K562 (cell line): Measurements from ENCODE around the gene ALS2. TPM values are rescaled to one million over a fixed set of nuclear protein-coding genes. Genes with fewer than 3 reads are reported as not detected.
"Not testable (repeated sequence)": the region's sequence is repeated elsewhere in the genome, so short reads cannot be mapped to it uniquely, and the experiment has no call there.

Experiments
- ATAC-seq: fragments of 200-7000 bp; cut with Tn5 transposase; 3 replicates; pipeline ENCODE4 v1.9.1; 2020; ENCODE audit warnings: moderate library complexity
- BruUV-seq: library from RNA; stranded (reverse); fragments of 400-500 nt; replicated peaks from 2 replicates; lab custom pipeline; 2021; lab: Mats Ljungman, UMichigan
- CTCF ChIA-PET: fragments of 300-600 bp; formaldehyde crosslinking; extraction: SDS; loops from one replicate; lab custom pipeline; 2021; ENCODE audit warnings: low intra/inter-chr PET ratio; lab: Yijun Ruan, JAX
- POLR2A ChIA-PET: fragments of 300-600, 350-650 bp; sonication (Branson Sonifier 250); formaldehyde crosslinking; extraction: SDS; loops from one replicate; lab custom pipeline; 2021; ENCODE audit warnings: antibody characterized with exemption, inconsistent platforms; lab: Yijun Ruan, JAX
- DNase-seq, 4 experiments: peaks; one replicate each; pipeline versions ENCODE4 v3.0.0 to v3.0.0-alpha.2; 2011 to 2018; ENCODE audit warnings: low spot score in 3 of 4, mixed read lengths in 3 of 4; ENCODE audit errors: extremely low read depth in 1 of 4
- FAIRE-seq: peaks from 2 replicates; lab custom pipeline; 2011; peaks lifted over from hg19 to GRCh38; lab: Jason Lieb, UNC
- H2AFZ ChIP-seq: 2 replicates; pipeline ENCODE4 v1.6.0; 2011; ENCODE audit warnings: low read depth, low read length, control low read depth, inconsistent platforms
- H3K27ac ChIP-seq: fragments of 200-600 bp; 3 replicates; pipeline ENCODE4 v1.8.0; 2011; ENCODE audit warnings: low read depth, mild to moderate bottlenecking, control low read depth, inconsistent platforms, low read length, moderate library complexity, mixed read lengths; ENCODE audit errors: extremely low read depth
- H3K27me3 ChIP-seq, 2 experiments: fragments of 300-600 bp in 1 of 2; 2 replicates in 1 of 2; 3 replicates in 1 of 2; pipeline versions ENCODE4 v1.6.0 to v1.8.0; 2011; ENCODE audit warnings: inconsistent platforms in 2 of 2, low read length in 2 of 2, mild to moderate bottlenecking in 1 of 2, mixed read lengths in 1 of 2, moderate library complexity in 1 of 2; ENCODE audit not compliant: control insufficient read depth in 2 of 2, insufficient read depth in 2 of 2
- H3K36me3 ChIP-seq: fragments of 300-600 bp; 3 replicates; pipeline ENCODE4 v1.8.0; 2011; ENCODE audit warnings: mild to moderate bottlenecking, low read length, inconsistent platforms; ENCODE audit not compliant: control insufficient read depth, insufficient read depth
- H3K4me1 ChIP-seq, 2 experiments: fragments of 200-600 bp in 1 of 2; replicated peaks in 1 of 2; 2 replicates in 1 of 2; 3 replicates in 1 of 2; pipeline versions ENCODE4 v1.5.1 to v1.8.0; 2011; ENCODE audit warnings: inconsistent platforms in 2 of 2, low read length in 2 of 2, mild to moderate bottlenecking in 1 of 2, mixed read lengths in 1 of 2, moderate library complexity in 1 of 2; ENCODE audit not compliant: control insufficient read depth in 2 of 2, insufficient read depth in 2 of 2
- H3K4me2 ChIP-seq: 2 replicates; pipeline ENCODE4 v1.6.1; 2011; ENCODE audit warnings: low read length, control low read depth, inconsistent platforms, mixed read lengths; ENCODE audit not compliant: insufficient read depth
- H3K4me3 ChIP-seq: fragments of 200-600 bp; sonication (generic), shearing (Covaris generic); 2 replicates; pipeline ENCODE4 v1.5.1; 2016; ENCODE audit warnings: control low read depth, inconsistent platforms
- H3K79me2 ChIP-seq: fragments of 200-600 bp; 3 replicates; pipeline ENCODE4 v1.8.0; 2011; ENCODE audit warnings: low read length, inconsistent platforms; ENCODE audit not compliant: control insufficient read depth, insufficient read depth
- H3K9ac ChIP-seq, 2 experiments: 2 replicates each; pipeline versions ENCODE4 v1.6.0 to v1.6.1; 2011; ENCODE audit warnings: low read depth in 2 of 2, low read length in 2 of 2, control low read depth in 1 of 2, inconsistent platforms in 1 of 2, mild to moderate bottlenecking in 1 of 2, mixed read lengths in 1 of 2; ENCODE audit not compliant: insufficient read depth in 1 of 2
- H3K9me1 ChIP-seq: one replicate; pipeline ENCODE4 v1.6.0; 2011; ENCODE audit warnings: inconsistent platforms, mild to moderate bottlenecking, low read length, moderate library complexity; ENCODE audit not compliant: control insufficient read depth, insufficient read depth
- H3K9me3 ChIP-seq: replicated peaks from 2 replicates; pipeline ENCODE4 v1.5.1; 2011; ENCODE audit warnings: low read depth, low read length, inconsistent platforms; ENCODE audit not compliant: control insufficient read depth, insufficient read depth
- H4K20me1 ChIP-seq: replicated peaks from 2 replicates; pipeline ENCODE4 v1.6.1; 2011; ENCODE audit warnings: low read length, inconsistent platforms, mixed read lengths; ENCODE audit not compliant: control insufficient read depth, insufficient read depth
- CTCF ChIP-seq, 3 experiments: IDR thresholded peaks in 2 of 3; conservative IDR thresholded peaks in 1 of 3; 2 replicates each; pipeline ENCODE4 v1.5.1; 2011 to 2012; ENCODE audit warnings: low read length in 3 of 3, mild to moderate bottlenecking in 3 of 3, control low read depth in 2 of 3, improper control_type of control experiment in 1 of 3, inconsistent platforms in 1 of 3, low read depth in 1 of 3, mixed read lengths in 1 of 3, moderate library complexity in 1 of 3; ENCODE audit not compliant: insufficient read depth in 2 of 3
- HINFP ChIP-seq: fragments of 450-650 bp; conservative IDR thresholded peaks from 2 replicates; pipeline ENCODE4 v1.6.1; 2016; ENCODE audit warnings: missing genetic modification characterization, low read depth, mild to moderate bottlenecking, control low read depth, missing compliant biosample characterization
- NCOA6 ChIP-seq: fragments of 450-650 bp; IDR thresholded peaks from 2 replicates; pipeline ENCODE4 v1.6.1; 2017; ENCODE audit warnings: mild to moderate bottlenecking
- RAD21 ChIP-seq, 2 experiments: fragments of 250-450 bp in 1 of 2; fragments of 450-650 bp in 1 of 2; sonication (Bioruptor Pico) in 1 of 2; formaldehyde crosslinking in 1 of 2; IDR thresholded peaks in 1 of 2; conservative IDR thresholded peaks in 1 of 2; 2 replicates each; pipeline versions ENCODE4 v1.4.0 to v1.8.0; 2020 to 2022; ENCODE audit warnings: mild to moderate bottlenecking in 2 of 2, moderate library complexity in 1 of 2
- RFX5 ChIP-seq: IDR thresholded peaks from 2 replicates; pipeline ENCODE4 v1.6.1; 2011; ENCODE audit warnings: low read depth, mild to moderate bottlenecking, improper control_type of control experiment, low read length
- ZNF23 ChIP-seq: fragments of 250-450 bp; sonication (Bioruptor Pico); IDR thresholded peaks from 2 replicates; pipeline ENCODE4 v1.4.0; 2020; ENCODE audit warnings: mild to moderate bottlenecking
- ZNF431 ChIP-seq: sonication (generic); formaldehyde crosslinking; IDR thresholded peaks from 2 replicates; pipeline ENCODE4 v1.8.0; 2022; ENCODE audit warnings: mild to moderate bottlenecking, missing genetic modification reagents
- WGBS: fragments of 100-300 bp; shearing (Covaris generic); methylation state at CpG from one replicate; pipeline ENCODE4 v1.1.6; 2016; ENCODE audit warnings: low coverage, mixed read lengths; ENCODE audit not compliant: insufficient coverage; ENCODE audit errors: missing lambda C conversion rate; 5-methylcytosine and 5-hydroxymethylcytosine counted together
- in situ Hi-C: fragments of 300-500 bp; cut with MboI; formaldehyde crosslinking; loops from 4 replicates; pipeline ENCODE4 v1.15.0; 2018; ENCODE audit warnings: inconsistent platforms, mixed read lengths
- intact Hi-C: fragments of 100-400 bp; cut with micrococcal nuclease; formaldehyde crosslinking; loops from 2 replicates; pipeline ENCODE4 v1.14.2; 2022
- polyA plus RNA-seq, 8 experiments: library from polyadenylated mRNA; depleted of rRNA in 4 of 8; stranded (reverse) in 5 of 8; unstranded in 3 of 8; fragments of >200 nt; fragmentation: Nextera tagmentation in 2 of 8; fragmentation: Illumina TruSeq in 1 of 8; extraction: Ambion mirVana in 2 of 8; extraction: Trizol in 1 of 8; gene quantifications; 2 replicates each; pipeline versions ENCODE4 v1.2.1 to v1.2.3, GENCODE V29; 2011 to 2014; ENCODE audit warnings: inconsistent platforms in 1 of 8, missing spikeins in 1 of 8
- total RNA-seq, 7 experiments: library from RNA; depleted of rRNA in 6 of 7; stranded (reverse); fragments of >200 nt in 6 of 7; fragmentation: Illumina TruSeq in 2 of 7; extraction: Trizol in 2 of 7; gene quantifications; 2 replicates each; pipeline versions ENCODE4 v1.2.1 to v1.2.3, GENCODE V29; 2011 to 2021; ENCODE audit warnings: low replicate concordance in 1 of 7

ALS2 gene
- total and polyA plus RNA-seq, 9 of the 15 experiments (the other 6 are each of a cell fraction or from before 2014, with no cell fraction given): 5.2 to 17.7 (median 11.6) TPM

- TF ChIP-seq HINFP (tag): no peak
- no peak for TF ChIP-seq RFX5
- no peak for TF ChIP-seq ZNF431 (CRISPR knock-in tag)
- no peak for TF ChIP-seq NCOA6
- TF ChIP-seq ZNF23 (CRISPR knock-in tag): no peak
Observed at GRCh38 chr2:201806442-201807170, 25.9 kb upstream of the ALS2 start, which contains the start of gene CDK15 (continued).

- DNase-seq, H4K20me1 ChIP-seq, H3K27ac ChIP-seq, POLR2A ChIA-PET, H3K27me3 ChIP-seq, H3K9ac ChIP-seq, H3K9me3 ChIP-seq, H2AFZ ChIP-seq, H3K4me3 ChIP-seq, in situ Hi-C loops, H3K36me3 ChIP-seq, CTCF ChIA-PET, FAIRE-seq, H3K4me1 ChIP-seq, BruUV-seq, H3K9me1 ChIP-seq, H3K4me2 ChIP-seq, H3K79me2 ChIP-seq: not testable (repeated sequence)
- WGBS: 6% methylated on average over 2 of the region's 2 CpGs
- TF ChIP-seq CTCF (IDR thresholded peaks at IDR 0.05 in 2 of 3, conservative IDR thresholded peaks at IDR 0.05 in 1 of 3; ENCODE audit: insufficient read depth in 2 of 3, low read depth in 1 of 3, low read length in 3 of 3) (peak; percentile 8 to 42 (median 24); a peak in 2 of 6 replicates), RAD21 (CRISPR knock-in tag; conservative IDR thresholded peaks at IDR 0.05 in 1 of 2, IDR thresholded peaks at IDR 0.05 in 1 of 2) (peak in 1 of 2 experiments; percentile 48; a peak in 2 of 4 replicates)
- intact Hi-C loops: loop anchor here (5.0 kb wide), 1 partner anchor 58 kb away; no protein-coding TSS in a partner anchor
- ATAC-seq: peak; percentile 60
Observed at GRCh38 chr2:201798914-201799285, 18.2 kb upstream of the ALS2 start.
